NB4 (cell line): ENCODE measurements around the gene ACKR3.

ENCODE experiments used
- MYC ChIP-seq: IDR thresholded peaks from 2 replicates; pipeline ENCODE4 v1.6.1; 2011; ENCODE audit warnings: low read depth, low read length
- POLR2A ChIP-seq: IDR thresholded peaks from 2 replicates; pipeline ENCODE4 v1.6.1; 2011; ENCODE audit warnings: mild to moderate bottlenecking; ENCODE audit not compliant: insufficient read length; ENCODE audit errors: extremely low read depth
- TF ChIP-seq, protein P1 (sequence below): IDR thresholded peaks from one replicate; pipeline ENCODE4 v1.5.1; 2012; ENCODE audit warnings: low read depth, low read length

DNA sequence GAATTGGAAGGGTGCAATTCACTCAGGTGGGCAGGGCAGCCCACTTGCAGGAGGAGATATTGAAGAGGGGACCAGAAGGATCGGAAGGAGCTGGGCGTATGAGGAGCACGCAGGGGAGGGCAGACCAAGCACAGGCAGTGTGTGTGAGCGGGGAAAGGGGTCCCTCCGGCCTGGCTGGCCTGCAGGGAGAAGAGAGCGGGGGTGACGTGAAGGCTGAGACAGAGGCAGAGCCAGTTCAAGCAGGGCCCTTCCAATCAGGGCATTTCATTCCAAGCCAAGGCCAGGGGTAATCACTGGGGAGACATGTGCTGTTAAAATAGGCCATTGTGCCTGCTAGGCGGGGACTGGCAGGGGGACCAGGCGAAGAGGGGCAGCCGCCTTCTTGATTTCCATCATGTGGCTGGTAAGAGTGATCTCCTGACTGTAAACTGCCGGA, 62.2 kb downstream of the ACKR3 start:
- TF ChIP-seq, protein P1, sequence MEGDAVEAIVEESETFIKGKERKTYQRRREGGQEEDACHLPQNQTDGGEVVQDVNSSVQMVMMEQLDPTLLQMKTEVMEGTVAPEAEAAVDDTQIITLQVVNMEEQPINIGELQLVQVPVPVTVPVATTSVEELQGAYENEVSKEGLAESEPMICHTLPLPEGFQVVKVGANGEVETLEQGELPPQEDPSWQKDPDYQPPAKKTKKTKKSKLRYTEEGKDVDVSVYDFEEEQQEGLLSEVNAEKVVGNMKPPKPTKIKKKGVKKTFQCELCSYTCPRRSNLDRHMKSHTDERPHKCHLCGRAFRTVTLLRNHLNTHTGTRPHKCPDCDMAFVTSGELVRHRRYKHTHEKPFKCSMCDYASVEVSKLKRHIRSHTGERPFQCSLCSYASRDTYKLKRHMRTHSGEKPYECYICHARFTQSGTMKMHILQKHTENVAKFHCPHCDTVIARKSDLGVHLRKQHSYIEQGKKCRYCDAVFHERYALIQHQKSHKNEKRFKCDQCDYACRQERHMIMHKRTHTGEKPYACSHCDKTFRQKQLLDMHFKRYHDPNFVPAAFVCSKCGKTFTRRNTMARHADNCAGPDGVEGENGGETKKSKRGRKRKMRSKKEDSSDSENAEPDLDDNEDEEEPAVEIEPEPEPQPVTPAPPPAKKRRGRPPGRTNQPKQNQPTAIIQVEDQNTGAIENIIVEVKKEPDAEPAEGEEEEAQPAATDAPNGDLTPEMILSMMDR, result no peak
- TF ChIP-seq POLR2A (no peak), MYC (no peak)
